ENCODE measurements around the gene IMPDH2.

The IMPDH2 gene

DNA sequence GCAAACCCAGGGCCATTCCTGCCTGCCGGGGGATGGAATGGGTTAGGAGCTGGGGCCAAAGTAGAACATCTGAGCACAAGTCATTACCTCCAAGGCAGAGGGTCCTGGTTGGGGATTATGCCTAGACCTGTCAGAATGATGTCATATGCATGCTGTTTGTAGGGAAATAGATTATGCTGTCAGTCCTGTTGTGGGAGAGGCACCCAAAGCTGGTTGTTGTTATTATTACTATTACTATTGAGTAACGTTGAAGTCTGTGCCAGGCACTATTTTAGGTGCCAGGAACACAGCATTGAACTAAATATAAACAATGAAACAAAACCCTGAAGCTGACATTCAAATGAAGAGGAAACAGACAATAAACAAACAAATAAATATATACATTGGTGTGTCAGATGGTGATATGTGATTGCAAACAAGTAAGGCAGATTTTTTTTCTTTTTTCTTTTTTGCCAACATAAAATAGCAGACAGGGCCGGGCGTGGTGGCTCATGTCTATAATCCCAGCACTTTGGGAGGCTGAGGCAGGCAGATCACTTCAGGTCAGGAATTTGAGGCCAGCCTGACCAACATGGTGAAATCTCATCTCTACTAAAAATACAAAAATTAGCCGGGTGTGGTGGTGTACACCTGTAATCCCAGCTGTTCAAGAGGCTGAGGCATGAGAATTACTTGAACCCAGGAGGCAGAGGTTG is 37.2 kb downstream of the IMPDH2 start:
- Histone ChIP-seq H2AFZ (ENCODE audit: low read depth) (no peak overlapping the region), H3K79me2 (ENCODE audit: insufficient read depth, low read depth) (peaks cover 11% of the 10 kb centered on the region; the same call in 1 of the 2 replicates), H3K27ac (no peak overlapping the region), H3K36me3 (ENCODE audit: insufficient read depth) (no peaks in the 10 kb centered on the region), H3K9ac (no peak overlapping the region), H3K4me1 (ENCODE audit: low read depth, poor library complexity, severe bottlenecking) (peaks cover 16% of the 10 kb centered on the region), H4K20me1 (ENCODE audit: insufficient read depth) (no peaks in the 10 kb centered on the region), H3K4me3 (IDR thresholded peaks at IDR 0.05; ENCODE audit: insufficient read depth, low read depth, low read length) (no peak overlapping the region), H3K4me2 (peak overlapping the region; percentile 74; the same call in 1 of the 2 replicates), H3K27me3 (ENCODE audit: insufficient read depth, low read depth) (no peaks in the 10 kb centered on the region)
- TF ChIP-seq, protein P1, sequence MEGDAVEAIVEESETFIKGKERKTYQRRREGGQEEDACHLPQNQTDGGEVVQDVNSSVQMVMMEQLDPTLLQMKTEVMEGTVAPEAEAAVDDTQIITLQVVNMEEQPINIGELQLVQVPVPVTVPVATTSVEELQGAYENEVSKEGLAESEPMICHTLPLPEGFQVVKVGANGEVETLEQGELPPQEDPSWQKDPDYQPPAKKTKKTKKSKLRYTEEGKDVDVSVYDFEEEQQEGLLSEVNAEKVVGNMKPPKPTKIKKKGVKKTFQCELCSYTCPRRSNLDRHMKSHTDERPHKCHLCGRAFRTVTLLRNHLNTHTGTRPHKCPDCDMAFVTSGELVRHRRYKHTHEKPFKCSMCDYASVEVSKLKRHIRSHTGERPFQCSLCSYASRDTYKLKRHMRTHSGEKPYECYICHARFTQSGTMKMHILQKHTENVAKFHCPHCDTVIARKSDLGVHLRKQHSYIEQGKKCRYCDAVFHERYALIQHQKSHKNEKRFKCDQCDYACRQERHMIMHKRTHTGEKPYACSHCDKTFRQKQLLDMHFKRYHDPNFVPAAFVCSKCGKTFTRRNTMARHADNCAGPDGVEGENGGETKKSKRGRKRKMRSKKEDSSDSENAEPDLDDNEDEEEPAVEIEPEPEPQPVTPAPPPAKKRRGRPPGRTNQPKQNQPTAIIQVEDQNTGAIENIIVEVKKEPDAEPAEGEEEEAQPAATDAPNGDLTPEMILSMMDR (conservative IDR thresholded peaks at IDR 0.05; ENCODE audit: low read depth, low read length) = no peak

DNA sequence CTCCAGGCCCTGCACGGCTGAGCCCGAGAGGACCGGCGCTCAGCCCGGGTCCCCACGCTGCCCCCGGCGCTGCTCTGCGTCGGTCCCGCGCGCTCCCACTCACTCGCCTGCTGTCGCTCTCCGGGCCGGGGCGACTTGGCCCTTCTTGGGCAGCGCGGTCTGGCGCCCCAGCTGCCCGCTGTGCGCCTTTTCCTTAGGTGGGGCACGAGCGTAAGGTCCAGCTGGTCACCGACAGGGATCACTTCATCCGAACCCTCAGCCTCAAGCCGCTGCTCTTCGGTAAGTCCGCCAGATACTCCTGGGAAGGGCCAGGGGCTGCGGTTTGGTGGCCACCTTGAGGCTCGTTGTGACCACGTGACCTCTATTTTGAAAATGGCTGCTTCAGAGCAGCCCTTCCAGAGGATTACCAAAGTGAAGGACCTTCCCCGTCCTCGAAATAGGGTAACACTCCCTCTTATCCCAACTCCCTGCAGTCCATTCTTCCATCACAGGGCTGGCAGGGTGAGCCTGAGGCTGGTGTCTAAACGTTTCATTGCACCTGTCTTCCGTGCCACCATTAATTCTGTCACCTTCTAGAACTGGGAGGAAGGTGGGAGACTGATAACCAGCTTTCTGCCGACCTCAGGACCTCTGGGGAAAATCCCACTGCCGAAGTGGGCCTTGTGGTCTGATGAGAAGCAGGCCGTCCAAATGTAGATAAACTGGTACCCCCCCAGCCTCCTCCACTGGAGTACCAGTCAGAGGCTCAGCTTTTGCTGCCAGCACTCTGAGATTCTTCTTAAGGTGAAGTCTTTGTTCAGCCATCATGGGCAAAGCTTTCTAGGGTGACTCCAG is 38.3 kb downstream of the IMPDH2 start:
- TF ChIP-seq, protein P1 (conservative IDR thresholded peaks at IDR 0.05; ENCODE audit: low read depth, low read length) = no peak
- H3K36me3 ChIP-seq (ENCODE audit: insufficient read depth) = no peaks in the 10 kb centered on the region
- H3K79me2 ChIP-seq (ENCODE audit: insufficient read depth, low read depth) = peaks cover 11% of the 10 kb centered on the region; the same call in 1 of the 2 replicates
- peak overlapping the region; percentile 71; the same call in 1 of the 2 replicates for H3K9ac ChIP-seq
- no peaks in the 10 kb centered on the region for H3K27me3 ChIP-seq (ENCODE audit: insufficient read depth, low read depth)
- no peak overlapping the region for H3K4me3 ChIP-seq (IDR thresholded peaks at IDR 0.05; ENCODE audit: insufficient read depth, low read depth, low read length)
- peak overlapping the region; percentile 71 for H3K27ac ChIP-seq
- peaks cover 16% of the 10 kb centered on the region for H3K4me1 ChIP-seq (ENCODE audit: low read depth, poor library complexity, severe bottlenecking)
- H2AFZ ChIP-seq (ENCODE audit: low read depth) = peak overlapping the region; percentile 53
- H4K20me1 ChIP-seq (ENCODE audit: insufficient read depth) = no peaks in the 10 kb centered on the region
- H3K4me2 ChIP-seq = peak overlapping the region; percentile 74

DNA sequence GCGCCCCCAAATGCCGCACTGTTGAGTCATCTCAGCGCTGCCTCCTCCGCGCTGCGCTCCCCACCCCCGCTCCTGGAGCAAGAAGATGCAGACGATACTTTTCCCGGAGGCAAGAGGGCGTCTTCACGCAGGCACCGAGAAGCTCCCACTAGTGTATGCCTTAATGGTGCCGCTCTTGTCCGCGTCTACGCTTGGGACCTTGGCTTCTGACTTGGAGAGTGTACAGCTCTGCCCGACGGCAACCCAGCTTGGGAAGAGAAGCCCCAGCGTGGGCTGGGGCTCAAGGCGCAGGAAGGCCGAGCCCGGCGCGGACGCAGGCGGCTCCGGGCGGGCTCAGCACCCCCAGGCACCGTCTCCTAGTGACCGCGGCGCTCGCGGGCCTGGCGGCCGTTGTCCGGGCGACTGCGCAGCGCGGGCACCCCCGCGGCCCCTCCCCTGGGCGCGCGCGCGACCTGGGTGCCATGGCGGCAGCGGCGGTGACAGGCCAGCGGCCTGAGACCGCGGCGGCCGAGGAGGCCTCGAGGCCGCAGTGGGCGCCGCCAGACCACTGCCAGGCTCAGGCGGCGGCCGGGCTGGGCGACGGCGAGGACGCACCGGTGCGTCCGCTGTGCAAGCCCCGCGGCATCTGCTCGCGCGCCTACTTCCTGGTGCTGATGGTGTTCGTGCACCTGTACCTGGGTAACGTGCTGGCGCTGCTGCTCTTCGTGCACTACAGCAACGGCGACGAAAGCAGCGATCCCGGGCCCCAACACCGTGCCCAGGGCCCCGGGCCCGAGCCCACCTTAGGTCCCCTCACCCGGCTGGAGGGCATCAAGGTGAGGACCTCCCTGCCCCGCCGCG is 39.2 kb downstream of the IMPDH2 start, which contains the start of gene P4HTM:
Gene P4HTM, plus strand, starts transcription at position 446 of the 840 bp plus-strand sequence. Its CDS starts 16 bp downstream, at position 462.
- Histone ChIP-seq H3K4me3 (IDR thresholded peaks at IDR 0.05; ENCODE audit: insufficient read depth, low read depth, low read length) (peak within 1 kb of the TSS; percentile 43), H3K4me1 (ENCODE audit: low read depth, poor library complexity, severe bottlenecking) (peaks cover 16% of the 10 kb centered on the region), H3K27ac (peak within 1 kb of the TSS; percentile 71), H3K4me2 (peak within 1 kb of the TSS; percentile 82), H3K9ac (peak within 1 kb of the TSS; percentile 71; the same call in 1 of the 2 replicates), H3K79me2 (ENCODE audit: insufficient read depth, low read depth) (peaks cover 11% of the 10 kb centered on the region; the same call in 1 of the 2 replicates), H2AFZ (ENCODE audit: low read depth) (peak within 1 kb of the TSS; percentile 73), H3K27me3 (ENCODE audit: insufficient read depth, low read depth) (no peaks in the 10 kb centered on the region), H3K36me3 (ENCODE audit: insufficient read depth) (no peaks in the 10 kb centered on the region), H4K20me1 (ENCODE audit: insufficient read depth) (no peaks in the 10 kb centered on the region)
- TF ChIP-seq, protein P1 (conservative IDR thresholded peaks at IDR 0.05; ENCODE audit: low read depth, low read length) = 0 out of 2 replicates have a peak, but pooled peaks have one; percentile 12

Data from KMS-11 (cell line).